HEK293 (cell line): ENCODE data around the gene SPTBN1.

Experiments
- BCL11A ChIP-seq: fragments of 450-650 bp; formaldehyde crosslinking; IDR thresholded peaks from 2 replicates; pipeline ENCODE4 v1.5.1; 2016; ENCODE audit warnings: low read depth, missing biosample characterization, missing genetic modification characterization
- BCL6B ChIP-seq: fragments of 450-650 bp; formaldehyde crosslinking; IDR thresholded peaks from 2 replicates; pipeline ENCODE4 v1.5.1; 2017; ENCODE audit warnings: missing biosample characterization, missing genetic modification characterization
- ELK4 ChIP-seq: IDR thresholded peaks from 2 replicates; pipeline ENCODE4 v1.6.1; 2011; ENCODE audit warnings: mild to moderate bottlenecking, low read depth, low read length, borderline replicate concordance
- FEZF1 ChIP-seq: fragments of 450-650 bp; formaldehyde crosslinking; IDR thresholded peaks from 2 replicates; pipeline ENCODE4 v1.5.1; 2016; ENCODE audit warnings: missing biosample characterization, missing genetic modification characterization
- KLF17 ChIP-seq: fragments of 450-650 bp; formaldehyde crosslinking; IDR thresholded peaks from 2 replicates; pipeline ENCODE4 v1.5.1; 2016; ENCODE audit warnings: missing biosample characterization, missing genetic modification characterization
- OSR2 ChIP-seq: fragments of 450-650 bp; formaldehyde crosslinking; IDR thresholded peaks from 2 replicates; pipeline ENCODE4 v1.5.1; 2016; ENCODE audit warnings: missing biosample characterization, missing genetic modification characterization
- PBX3 ChIP-seq: sonication (generic); formaldehyde crosslinking; IDR thresholded peaks from 2 replicates; pipeline ENCODE4 v1.8.1; 2022; ENCODE audit warnings: mild to moderate bottlenecking, moderate library complexity, missing genetic modification reagents
- SP7 ChIP-seq: fragments of 450-650 bp; formaldehyde crosslinking; IDR thresholded peaks from 2 replicates; pipeline ENCODE4 v1.5.1; 2016; ENCODE audit warnings: missing biosample characterization, missing genetic modification characterization
- TCF7L2 ChIP-seq: IDR thresholded peaks from 2 replicates; pipeline ENCODE4 v1.6.1; 2011; ENCODE audit warnings: low read depth, mild to moderate bottlenecking, inconsistent platforms, low read length, moderate library complexity, borderline replicate concordance
- ZFP41 ChIP-seq: fragments of 450-650 bp; formaldehyde crosslinking; IDR thresholded peaks from 2 replicates; pipeline ENCODE4 v1.5.1; 2016; ENCODE audit warnings: missing biosample characterization, missing genetic modification characterization, borderline replicate concordance
- ZNF239 ChIP-seq: fragments of 450-650 bp; formaldehyde crosslinking; IDR thresholded peaks from 2 replicates; pipeline ENCODE4 v1.5.1; 2016; ENCODE audit warnings: missing biosample characterization, missing genetic modification characterization
- ZNF26 ChIP-seq: fragments of 450-650 bp; formaldehyde crosslinking; IDR thresholded peaks from 2 replicates; pipeline ENCODE4 v1.5.1; 2016; ENCODE audit warnings: missing biosample characterization, missing genetic modification characterization
- ZNF292 ChIP-seq: fragments of 450-650 bp; formaldehyde crosslinking; IDR thresholded peaks from 2 replicates; pipeline ENCODE4 v1.5.1; 2016; ENCODE audit warnings: low read depth, missing biosample characterization, missing genetic modification characterization, borderline replicate concordance
- ZNF324 ChIP-seq: fragments of 450-650 bp; formaldehyde crosslinking; IDR thresholded peaks from 2 replicates; pipeline ENCODE4 v1.5.1; 2016; ENCODE audit warnings: missing biosample characterization, missing genetic modification characterization
- ZNF354C ChIP-seq: fragments of 450-650 bp; formaldehyde crosslinking; IDR thresholded peaks from 2 replicates; pipeline ENCODE4 v1.5.1; 2016; ENCODE audit warnings: missing biosample characterization, missing genetic modification characterization, low read depth, borderline replicate concordance
- ZNF366 ChIP-seq: fragments of 450-650 bp; formaldehyde crosslinking; conservative IDR thresholded peaks from 2 replicates; pipeline ENCODE4 v1.5.1; 2016; ENCODE audit warnings: missing biosample characterization, missing genetic modification characterization
- ZNF37A ChIP-seq: fragments of 450-650 bp; IDR thresholded peaks from 2 replicates; pipeline ENCODE4 v1.5.1; 2018; ENCODE audit warnings: missing biosample characterization, missing genetic modification characterization
- ZNF398 ChIP-seq: fragments of 450-650 bp; formaldehyde crosslinking; IDR thresholded peaks from 2 replicates; pipeline ENCODE4 v1.5.1; 2017; ENCODE audit warnings: missing biosample characterization, missing genetic modification characterization
- ZNF558 ChIP-seq: fragments of 450-650 bp; formaldehyde crosslinking; IDR thresholded peaks from 2 replicates; pipeline ENCODE4 v1.5.1; 2016; ENCODE audit warnings: missing biosample characterization, missing genetic modification characterization
- ZNF571 ChIP-seq: fragments of 450-650 bp; formaldehyde crosslinking; IDR thresholded peaks from 2 replicates; pipeline ENCODE4 v1.5.0; 2017; ENCODE audit warnings: missing biosample characterization, missing genetic modification characterization
- ZNF600 ChIP-seq: fragments of 450-650 bp; formaldehyde crosslinking; IDR thresholded peaks from 2 replicates; pipeline ENCODE4 v1.5.1; 2016; ENCODE audit warnings: missing biosample characterization, missing genetic modification characterization
- ZNF623 ChIP-seq: fragments of 450-650 bp; formaldehyde crosslinking; IDR thresholded peaks from 2 replicates; pipeline ENCODE4 v1.5.1; 2016; ENCODE audit warnings: missing biosample characterization, missing genetic modification characterization
- ZNF639 ChIP-seq: fragments of 450-650 bp; formaldehyde crosslinking; IDR thresholded peaks from 2 replicates; pipeline ENCODE4 v1.5.1; 2016; ENCODE audit warnings: missing biosample characterization, missing genetic modification characterization
- ZNF768 ChIP-seq: fragments of 450-650 bp; formaldehyde crosslinking; IDR thresholded peaks from 2 replicates; pipeline ENCODE4 v1.5.1; 2018; ENCODE audit warnings: missing biosample characterization, mild to moderate bottlenecking, missing genetic modification characterization
- ZNF791 ChIP-seq: fragments of 450-650 bp; formaldehyde crosslinking; IDR thresholded peaks from 2 replicates; pipeline ENCODE4 v1.5.1; 2016; ENCODE audit warnings: missing biosample characterization, missing genetic modification characterization

SPTBN1 gene

GRCh38 chr2:54455563-54456361 is at the start of gene SPTBN1 (continued):
- TF ChIP-seq BCL6B (tag by site-specific recombination): no peak
- TF ChIP-seq OSR2 (tag by site-specific recombination): no peak
- TF ChIP-seq ZFP41: no peak
- TF ChIP-seq KLF17 (tag by site-specific recombination): 0 out of 2 replicates have a peak, but pooled peaks have one; percentile 14
- TF ChIP-seq ZNF768 (tag by site-specific recombination): no peak
- peak; percentile 62 for TF ChIP-seq ZNF366 (tag by site-specific recombination)
- TF ChIP-seq FEZF1: no peak
- TF ChIP-seq ELK4: no peak
- TF ChIP-seq ZNF324 (tag by site-specific recombination): no peak
- TF ChIP-seq BCL11A (tag by site-specific recombination): no peak
- TF ChIP-seq ZNF558 (tag by site-specific recombination): no peak
- no peak for TF ChIP-seq ZNF26
- TF ChIP-seq ZNF398 (tag by site-specific recombination): peak; percentile 96
- TF ChIP-seq ZNF600 (tag by site-specific recombination): peak; percentile 65; the same call in 1 of the 2 replicates
- TF ChIP-seq ZNF37A (tag by site-specific recombination): no peak
- TF ChIP-seq ZNF623: no peak
- 0 out of 2 replicates have a peak, but pooled peaks have one; percentile 23 for TF ChIP-seq PBX3 (CRISPR knock-in tag)
- TF ChIP-seq ZNF292: no peak
- no peak for TF ChIP-seq ZNF354C (tag by site-specific recombination)
- TF ChIP-seq ZNF639 (tag by site-specific recombination): no peak
- no peak for TF ChIP-seq TCF7L2
- no peak for TF ChIP-seq ZNF239
- peak; percentile 26; the same call in 1 of the 2 replicates for TF ChIP-seq SP7 (tag by site-specific recombination)
- TF ChIP-seq ZNF791 (tag by site-specific recombination): no peak
- TF ChIP-seq ZNF571 (tag by site-specific recombination): no peak
